Adrenal gland (tissue), 12 donors: Measurements from ENCODE around the gene BCKDHA. TPM values are rescaled to one million over a fixed set of nuclear protein-coding genes. Genes with fewer than 3 reads are reported as not detected.
A peak's percentile ranks its signal among the peaks of the same experiment; 100 is the strongest.

Experiments
- DNase-seq, 7 donors: peaks; one replicate each; pipeline ENCODE4 v3.0.0-alpha.2; 2019 to 2020
- H3K27ac ChIP-seq, 5 donors: fragments of 200-600 bp; sonication (generic) in 4 of 5; 1 replicate in 3 of 5; 2 replicates in 2 of 5; pipeline versions ENCODE4 v1.5.1 to v1.8.0; 2016 to 2020; ENCODE audit warnings: mild to moderate bottlenecking in 1 of 5
- H3K27me3 ChIP-seq: fragments of 200-600 bp; 2 replicates; pipeline ENCODE4 v1.8.0; 2021
- H3K36me3 ChIP-seq, 2 donors: fragments of 200-600 bp; replicated peaks in 1 of 2; 1 replicate in 1 of 2; 2 replicates in 1 of 2; pipeline versions ENCODE4 v1.5.1 to v1.8.0; 2018 to 2022
- H3K4me1 ChIP-seq, 2 donors: fragments of 200-600 bp; replicated peaks in 1 of 2; 1 replicate in 1 of 2; 2 replicates in 1 of 2; pipeline versions ENCODE4 v1.5.1 to v1.8.0; 2018 to 2021
- H3K4me3 ChIP-seq, 4 donors: fragments of 200-600 bp; sonication (generic) in 3 of 4; one replicate each; pipeline ENCODE4 v1.5.1; 2016 to 2018
- H3K9me3 ChIP-seq, 3 donors: fragments of 200-600 bp; sonication (generic) in 1 of 3; replicated peaks in 1 of 3; 1 replicate in 2 of 3; 2 replicates in 1 of 3; pipeline versions ENCODE4 v1.5.1 to v1.8.0; 2016 to 2021
- CTCF ChIP-seq, 6 experiments: fragments of 450-650 bp in 4 of 6; fragments of 200-600 bp in 2 of 6; sonication (generic) in 1 of 6; IDR thresholded peaks; 1 replicate in 5 of 6; 2 replicates in 1 of 6; pipeline versions ENCODE4 v1.5.1 to v1.8.0; 2016 to 2021; ENCODE audit warnings: antibody characterized with exemption in 6 of 6, mild to moderate bottlenecking in 2 of 6, moderate library complexity in 1 of 6
- POLR2A ChIP-seq, 2 donors: fragments of 450-650 bp; IDR thresholded peaks; one replicate each; pipeline ENCODE4 v1.6.1; 2017; ENCODE audit warnings: antibody characterized with exemption in 2 of 2, mild to moderate bottlenecking in 2 of 2, moderate library complexity in 1 of 2
- WGBS, 4 donors: extraction: QIAGEN DNeasy Blood & Tissue Kit in 2 of 4; methylation state at CpG; one replicate each; pipeline versions ENCODE4 v1.1.5 to v1.1.7; 2013 to 2017; 5-methylcytosine and 5-hydroxymethylcytosine counted together
- intact Hi-C, 2 donors: fragments of 100-400 bp; cut with DNase I; formaldehyde crosslinking; loops; one replicate each; pipeline versions ENCODE4 v1.14.1 to v1.15.0; 2022 to 2023
- polyA plus RNA-seq, 3 donors: library from polyadenylated mRNA; stranded (reverse); fragments of 200-250 nt in 2 of 3; fragments of 350-450 nt in 1 of 3; fragmentation: Illumina TruSeq in 1 of 3; extraction: RNeasy Lipid Tissue Mini Kit (QIAGEN cat#74804) in 1 of 3; gene quantifications; one replicate each; pipeline ENCODE4 v1.2.3, GENCODE V29; 2013 to 2014
- total RNA-seq, 9 donors: library from RNA; depleted of rRNA in 4 of 9; stranded (reverse); fragments of >200 nt in 4 of 9; fragments of 120-200 nt in 1 of 9; fragmentation: NEBNext Ultra II Directional in 1 of 9; extraction: Animal tissue kit (Norgen Biotek cat#: 25700) in 1 of 9; gene quantifications; one replicate each; pipeline versions ENCODE4 v1.1.0 to v1.2.4, GENCODE V29; 2013 to 2023
- donor health status: healthy with polysubstance abuse.
- donor health status: Bipolar disorder and iron deficiency.
- donor health status: DM: yes; HTN: yes; CAD: no.
- donor health status: DM: no; HTN: no; CAD: no.
- donor health status: DM: no; HTN: no; CAD: no.
- donor health status: DM: yes; HTN: yes; CAD: no.

BCKDHA gene
- total and polyA plus RNA-seq, 12 donors: 17.6 to 294 (median 100) TPM

- 0 to 1% (median 0%) methylated on average over 31 to 58 of the region's 58 CpGs for WGBS, 4 donors
- Histone ChIP-seq H3K36me3 (peaks cover 0 to 14% of the 10 kb centered on the region in 2 donors), H3K27me3 (no peaks in the 10 kb centered on the region), H3K4me3 (peak overlapping the region in 3 of 4 donors; percentile 48 to 74 (median 50)), H3K9me3 (no peaks in the 10 kb centered on the region), H3K27ac (peak overlapping the region in 1 of 5 donors; percentile 46), H3K4me1 (peaks cover 17 to 29% of the 10 kb centered on the region in 2 donors)
- peak; percentile 46 to 78 (median 61) for DNase-seq
- TF ChIP-seq CTCF (IDR thresholded peaks at IDR 0.05) (no peak), POLR2A (IDR thresholded peaks at IDR 0.05) (peak in 1 of 2 donors; percentile 12)
- intact Hi-C loops: no loop called here
These were observed 46.0 kb upstream of the BCKDHA start for GRCh38 chr19:41351339-41352245.

GRCh38 chr19:41352279-41352608, 45.4 kb upstream of the BCKDHA start:
- Histone ChIP-seq H3K4me1 (peaks cover 17 to 29% of the 10 kb centered on the region in 2 donors), H3K9me3 (no peaks in the 10 kb centered on the region), H3K27me3 (no peaks in the 10 kb centered on the region), H3K27ac (peak overlapping the region in 2 of 5 donors; percentile 15 to 82), H3K36me3 (peaks cover 0 to 7% of the 10 kb centered on the region in 2 donors), H3K4me3 (peak overlapping the region; percentile 48 to 74 (median 54))
- peak in 1 of 6 experiments; percentile 15 for TF ChIP-seq CTCF (IDR thresholded peaks at IDR 0.05)
- no peak for TF ChIP-seq POLR2A (IDR thresholded peaks at IDR 0.05)
- WGBS, 4 donors: 0 to 2% (median 1%) methylated on average over 12 of the region's 12 CpGs
- intact Hi-C loops: no loop called here
- no peak for DNase-seq

GRCh38 chr19:41352609-41353465, 44.8 kb upstream of the BCKDHA start:
- no peaks in the 10 kb centered on the region for H3K9me3 ChIP-seq
- H3K27me3 ChIP-seq: no peaks in the 10 kb centered on the region
- H3K27ac ChIP-seq: peak overlapping the region in 4 of 5 donors; percentile 57 to 82 (median 72)
- H3K4me3 ChIP-seq: peak overlapping the region; percentile 48 to 74 (median 54)
- intact Hi-C loops: no loop called here
- peaks cover 0 to 4% of the 10 kb centered on the region in 2 donors for H3K36me3 ChIP-seq
- 0 to 4% (median 2%) methylated on average over 13 to 71 of the region's 71 CpGs for WGBS, 4 donors
- peaks cover 17 to 29% of the 10 kb centered on the region in 2 donors for H3K4me1 ChIP-seq
- peak in 4 of 6 experiments; percentile 1 to 27 (median 16) for TF ChIP-seq CTCF (IDR thresholded peaks at IDR 0.05)
- no peak for TF ChIP-seq POLR2A (IDR thresholded peaks at IDR 0.05)
- DNase-seq: peak; percentile 49 to 70 (median 60)
